GM23338 (cell line): ENCODE measurements around the gene HNRNPUL2. TPM values are rescaled to one million over a fixed set of nuclear protein-coding genes. Genes with fewer than 3 reads are reported as not detected.

ENCODE experiments used
- ATAC-seq: fragments of 200-7000 bp; cut with Tn5 transposase; 3 replicates; pipeline ENCODE4 v1.9.1; 2020
- DNase-seq: peaks from one replicate; pipeline ENCODE4 v3.0.0-alpha.2; 2015; ENCODE audit warnings: low spot score
- H2AFZ ChIP-seq: fragments of 200-600 bp; sonication (generic); 2 replicates; pipeline ENCODE4 v1.8.0; 2016; ENCODE audit warnings: antibody characterized with exemption, mild to moderate bottlenecking, moderate library complexity
- H3F3A ChIP-seq: fragments of 200-600 bp; sonication (generic); replicated peaks from 2 replicates; pipeline ENCODE4 v1.8.0; 2017; ENCODE audit warnings: antibody characterized with exemption, mixed run types, low read depth
- H3K27ac ChIP-seq: fragments of 200-600 bp; sonication (generic); 2 replicates; pipeline ENCODE4 v1.6.1; 2016; ENCODE audit warnings: low read depth
- H3K27me3 ChIP-seq: fragments of 200-600 bp; sonication (generic); 2 replicates; pipeline ENCODE4 v1.8.0; 2016; ENCODE audit warnings: mild to moderate bottlenecking, mixed run types, moderate library complexity; ENCODE audit not compliant: insufficient read depth
- H3K36me3 ChIP-seq: fragments of 200-600 bp; sonication (generic); 2 replicates; pipeline ENCODE4 v1.8.0; 2016; ENCODE audit warnings: mild to moderate bottlenecking; ENCODE audit not compliant: insufficient read depth
- H3K4me1 ChIP-seq: fragments of 200-600 bp; sonication (generic); 2 replicates; pipeline ENCODE4 v1.8.0; 2016; ENCODE audit warnings: mild to moderate bottlenecking, moderate library complexity; ENCODE audit not compliant: insufficient read depth
- H3K4me2 ChIP-seq: fragments of 200-600 bp; sonication (generic); 2 replicates; pipeline ENCODE4 v1.7.1; 2017; ENCODE audit warnings: mixed run types
- H3K4me3 ChIP-seq: fragments of 200-600 bp; sonication (generic); 2 replicates; pipeline ENCODE4 v1.6.1; 2016; ENCODE audit warnings: mixed run types
- H3K79me2 ChIP-seq: fragments of 200-600 bp; sonication (generic); replicated peaks from 2 replicates; pipeline ENCODE4 v1.8.0; 2017; ENCODE audit warnings: mild to moderate bottlenecking; ENCODE audit not compliant: insufficient read depth
- H3K9me2 ChIP-seq: fragments of 200-600 bp; sonication (generic); 2 replicates; pipeline ENCODE4 v1.8.0; 2017; ENCODE audit not compliant: insufficient read depth
- H4K20me1 ChIP-seq: fragments of 200-600 bp; sonication (generic); replicated peaks from 2 replicates; pipeline ENCODE4 v1.8.0; 2017; ENCODE audit warnings: mild to moderate bottlenecking; ENCODE audit not compliant: insufficient read depth
- H3K27ac Mint-ChIP-seq: 2 replicates; pipeline ENCODE4 v1.8.0; 2020; ENCODE audit warnings: inconsistent platforms, mild to moderate bottlenecking, moderate library complexity, mixed read lengths
- H3K27me3 Mint-ChIP-seq: 3 replicates; pipeline ENCODE4 v1.8.0; 2022; ENCODE audit warnings: low read depth, mild to moderate bottlenecking, moderate library complexity, mixed read lengths, inconsistent platforms; ENCODE audit not compliant: insufficient read depth, poor library complexity
- H3K36me3 Mint-ChIP-seq: 3 replicates; pipeline ENCODE4 v1.8.0; 2021; ENCODE audit warnings: low read depth, mild to moderate bottlenecking, inconsistent platforms, moderate library complexity, mixed read lengths
- H3K4me1 Mint-ChIP-seq: 3 replicates; pipeline ENCODE4 v1.8.0; 2020; ENCODE audit warnings: mild to moderate bottlenecking, inconsistent platforms, mixed read lengths
- H3K4me3 Mint-ChIP-seq: 3 replicates; pipeline ENCODE4 v1.8.0; 2021; ENCODE audit warnings: moderate library complexity, mild to moderate bottlenecking, inconsistent platforms, mixed read lengths
- H3K9me3 Mint-ChIP-seq: 3 replicates; pipeline ENCODE4 v1.8.0; 2020; ENCODE audit warnings: moderate library complexity, mild to moderate bottlenecking, inconsistent platforms, mixed read lengths
- CTCF ChIP-seq, 2 experiments: fragments of 200-600 bp in 1 of 2; sonication (generic) in 1 of 2; conservative IDR thresholded peaks; 2 replicates each; pipeline versions ENCODE4 v1.5.1 to v1.6.1; 2016 to 2017; ENCODE audit warnings: antibody characterized with exemption in 2 of 2, low read depth in 2 of 2, mild to moderate bottlenecking in 2 of 2, moderate library complexity in 1 of 2
- ETS1 ChIP-seq: IDR thresholded peaks from 2 replicates; pipeline ENCODE4 v1.6.1; 2016; ENCODE audit warnings: antibody characterized with exemption
- EZH2 ChIP-seq: fragments of 200-600 bp; sonication (generic); IDR thresholded peaks from one replicate; pipeline ENCODE4 v1.8.0; 2017; ENCODE audit warnings: antibody characterized with exemption, mild to moderate bottlenecking, low read depth; ENCODE audit not compliant: unreplicated experiment
- EZH2phosphoT487 ChIP-seq: fragments of 200-600 bp; sonication (generic); IDR thresholded peaks from one replicate; pipeline ENCODE4 v1.8.1; 2018; ENCODE audit warnings: antibody characterized with exemption; ENCODE audit not compliant: unreplicated experiment
- JUNB ChIP-seq: IDR thresholded peaks from one replicate; pipeline ENCODE4 v1.6.1; 2016; ENCODE audit warnings: antibody characterized with exemption; ENCODE audit not compliant: unreplicated experiment
- NANOG ChIP-seq: IDR thresholded peaks from 2 replicates; pipeline ENCODE4 v1.6.1; 2016; ENCODE audit warnings: antibody characterized with exemption, borderline replicate concordance
- STAT1 ChIP-seq: IDR thresholded peaks from one replicate; pipeline ENCODE4 v1.6.1; 2016; ENCODE audit warnings: antibody characterized with exemption; ENCODE audit not compliant: unreplicated experiment
- ZNF114 ChIP-seq: fragments of 250-450 bp; sonication (Bioruptor Pico); IDR thresholded peaks from 2 replicates; pipeline ENCODE4 v1.5.0; 2020; ENCODE audit warnings: mild to moderate bottlenecking, moderate library complexity
- ZNF462 ChIP-seq: fragments of 250-450 bp; sonication (Bioruptor Pico); IDR thresholded peaks from 2 replicates; pipeline ENCODE4 v1.5.0; 2020; ENCODE audit warnings: mild to moderate bottlenecking, moderate library complexity
- polyA plus RNA-seq: library from polyadenylated mRNA; unstranded; fragments of >200 nt; fragmentation: Nextera tagmentation; extraction: Ambion mirVana; gene quantifications from 2 replicates; pipeline ENCODE4 v1.2.1, GENCODE V29; 2016
- total RNA-seq: library from RNA; depleted of rRNA; stranded (reverse); fragments of >200 nt; shearing (Covaris generic); gene quantifications from 2 replicates; pipeline ENCODE4 v1.2.3, GENCODE V29; 2014

HNRNPUL2 gene
- total and polyA plus RNA-seq, 2 experiments from 2014 or later = 9.4 to 18.3 TPM

DNA sequence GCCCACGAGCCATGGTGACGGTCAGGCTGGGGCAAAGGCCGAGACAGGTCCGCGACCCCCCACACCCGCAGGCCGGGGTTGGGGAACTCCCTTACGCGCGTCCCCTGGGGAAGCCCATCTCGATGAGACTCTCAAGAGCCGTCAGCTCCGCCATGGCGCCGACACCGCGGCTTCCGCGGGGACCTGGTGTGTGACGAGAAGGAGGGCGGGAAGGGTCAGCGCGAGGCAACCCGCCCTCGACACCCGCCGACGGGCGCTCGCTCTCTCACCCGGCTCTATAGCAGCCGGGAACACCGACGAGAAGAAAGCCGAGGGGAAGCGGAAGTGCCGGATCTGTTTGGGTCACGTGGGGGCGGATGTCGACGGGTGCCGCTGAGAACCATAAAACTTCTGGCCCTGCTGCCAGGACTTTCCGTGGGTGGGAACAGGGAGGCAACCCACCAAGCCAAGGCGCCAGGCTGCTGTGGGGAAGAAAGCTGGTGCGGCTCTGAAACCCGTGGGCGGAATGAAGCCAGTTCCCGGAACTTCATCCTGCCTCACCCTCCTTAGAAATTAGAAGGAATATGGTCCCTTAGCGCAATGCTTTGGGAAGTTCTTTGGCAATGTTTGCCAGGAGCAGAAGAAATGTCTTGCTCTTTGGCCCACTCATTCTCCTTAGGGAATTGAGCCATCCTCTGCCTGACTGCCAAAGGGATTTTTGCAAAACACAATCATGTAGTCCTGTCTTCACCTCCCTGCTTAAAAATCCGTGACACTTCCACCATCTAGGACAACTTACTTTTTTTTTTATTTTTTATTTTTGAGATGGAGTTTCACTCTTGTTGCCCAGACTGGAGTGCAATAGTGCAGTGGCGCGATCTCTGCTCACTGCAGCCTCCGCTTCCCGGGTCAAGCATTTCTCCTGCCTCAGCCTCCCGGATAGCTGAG, 48.2 kb downstream of the HNRNPUL2 start, which contains the start of gene UBXN1 (continued):
- TF ChIP-seq ETS1 (peak; percentile 83; the same call in 1 of the 2 replicates), EZH2 (no peak), JUNB (no peak), STAT1 (no peak), NANOG (no peak)

- Histone ChIP-seq H3F3A (peaks cover 22% of the 10 kb centered on the region), H3K79me2 (peaks cover 22% of the 10 kb centered on the region), H3K4me2 (peak overlapping the region; percentile 98), H3K4me3 (peak overlapping the region; percentile 99), H3K4me1 (peaks cover 11% of the 10 kb centered on the region), H3K36me3 (no peaks in the 10 kb centered on the region), H3K27ac (peak overlapping the region; percentile 53; the same call in 1 of the 2 replicates), H4K20me1 (no peaks in the 10 kb centered on the region; the same call in 1 of the 2 replicates), H2AFZ (no peak overlapping the region), H3K9me2 (no peaks in the 10 kb centered on the region), H3K27me3 (no peaks in the 10 kb centered on the region)
- H3K4me3 Mint-ChIP-seq = peak overlapping the region; percentile 80
- no peak; the same call in 2 of the 3 replicates for ATAC-seq
- peaks cover 39% of the 10 kb centered on the region for H3K36me3 Mint-ChIP-seq
- DNase-seq = no peak
- peaks cover 20% of the 10 kb centered on the region for H3K4me1 Mint-ChIP-seq
- peaks cover 9% of the 10 kb centered on the region for H3K27me3 Mint-ChIP-seq
- peak overlapping the region; percentile 95 for H3K27ac Mint-ChIP-seq
- no peaks in the 10 kb centered on the region for H3K9me3 Mint-ChIP-seq
- TF ChIP-seq ETS1 = no peak
- TF ChIP-seq NANOG = no peak
- no peak for TF ChIP-seq EZH2phosphoT487
- no peak for TF ChIP-seq ZNF114
- no peak for TF ChIP-seq CTCF (conservative IDR thresholded peaks at IDR 0.05; ENCODE audit: low read depth in 2 of 2)
- no peak for TF ChIP-seq ZNF462
Observed at GRCh38 chr11:62678433-62678769, 48.9 kb downstream of the HNRNPUL2 start.
